Glutamatergic neuron (in vitro differentiated cells): Measurements from ENCODE around the gene KLF16. TPM values are rescaled to one million over a fixed set of nuclear protein-coding genes. Genes with fewer than 3 reads are reported as not detected.

Source experiments
- DNase-seq: peaks from one replicate; pipeline ENCODE4 v3.0.0; 2022
- H3K27ac Mint-ChIP-seq: one replicate; pipeline ENCODE4 v1.8.0; 2020; ENCODE audit warnings: mild to moderate bottlenecking, mixed read lengths, inconsistent platforms; ENCODE audit not compliant: unreplicated experiment
- H3K27me3 Mint-ChIP-seq: one replicate; pipeline ENCODE4 v1.8.0; 2020; ENCODE audit warnings: mild to moderate bottlenecking, moderate library complexity, mixed read lengths, inconsistent platforms; ENCODE audit not compliant: unreplicated experiment
- H3K36me3 Mint-ChIP-seq: one replicate; pipeline ENCODE4 v1.8.0; 2020; ENCODE audit warnings: mild to moderate bottlenecking, mixed read lengths, inconsistent platforms; ENCODE audit not compliant: unreplicated experiment
- H3K4me1 Mint-ChIP-seq: one replicate; pipeline ENCODE4 v1.8.0; 2020; ENCODE audit warnings: mild to moderate bottlenecking, low read depth, mixed read lengths, inconsistent platforms; ENCODE audit not compliant: unreplicated experiment
- H3K4me3 Mint-ChIP-seq: one replicate; pipeline ENCODE4 v1.8.0; 2020; ENCODE audit warnings: mild to moderate bottlenecking, mixed read lengths, inconsistent platforms; ENCODE audit not compliant: unreplicated experiment
- H3K9me3 Mint-ChIP-seq: one replicate; pipeline ENCODE4 v1.8.0; 2020; ENCODE audit warnings: mild to moderate bottlenecking, moderate library complexity, mixed read lengths, inconsistent platforms; ENCODE audit not compliant: unreplicated experiment
- total RNA-seq: library from RNA; stranded (reverse); fragmentation: NEBNext Ultra II Directional; extraction: Animal tissue kit (Norgen Biotek cat#: 25700); gene quantifications from one replicate; pipeline ENCODE4 v1.2.1, GENCODE V29; 2021; ENCODE audit not compliant: unreplicated experiment
- TF ChIP-seq, protein P1 (sequence below): fragments of 200-600 bp; sonication (generic); IDR thresholded peaks from one replicate; pipeline ENCODE4 v1.5.0; 2021; ENCODE audit not compliant: partially characterized antibody, unreplicated experiment

KLF16 gene
- total RNA-seq, 1 donor from 2014 or later: 30.6 TPM

DNA sequence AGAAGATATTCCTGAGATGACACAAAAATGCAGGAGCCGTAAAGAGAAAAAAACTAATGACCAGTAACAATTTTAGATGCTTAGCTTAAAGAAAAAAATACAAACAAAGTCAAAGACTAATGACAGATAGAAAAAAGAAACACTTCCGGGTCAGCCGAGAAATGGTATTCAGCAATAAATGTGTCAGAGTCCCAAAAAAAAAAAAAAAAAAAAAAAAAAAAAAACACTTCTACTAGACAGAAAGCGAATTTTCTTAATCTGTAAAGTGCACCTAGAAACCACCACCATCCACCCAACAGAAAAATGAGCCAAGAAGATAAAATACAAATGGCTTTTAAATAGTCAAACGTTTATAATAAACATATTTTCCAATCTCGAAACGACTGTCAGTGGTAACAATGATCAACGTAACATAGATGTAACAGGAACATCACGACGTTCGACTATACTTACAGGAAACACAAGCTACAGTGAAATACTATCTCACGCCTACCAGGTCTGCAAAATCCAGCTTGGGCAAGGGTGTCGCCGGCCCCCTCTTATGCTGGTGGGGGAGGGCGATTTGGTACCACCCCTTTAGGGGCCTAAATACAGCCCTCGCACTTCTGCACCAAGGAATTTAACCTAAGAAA, 11.3 kb upstream of the KLF16 start:
- Mint-ChIP-seq H3K27me3 (peaks cover 10% of the 10 kb centered on the region), H3K9me3 (peaks cover 12% of the 10 kb centered on the region), H3K4me1 (peaks cover 15% of the 10 kb centered on the region), H3K27ac (peak overlapping the region; percentile 43), H3K4me3 (peak overlapping the region; percentile 96), H3K36me3 (no peaks in the 10 kb centered on the region)
- DNase-seq: no peak
- TF ChIP-seq, protein P1, sequence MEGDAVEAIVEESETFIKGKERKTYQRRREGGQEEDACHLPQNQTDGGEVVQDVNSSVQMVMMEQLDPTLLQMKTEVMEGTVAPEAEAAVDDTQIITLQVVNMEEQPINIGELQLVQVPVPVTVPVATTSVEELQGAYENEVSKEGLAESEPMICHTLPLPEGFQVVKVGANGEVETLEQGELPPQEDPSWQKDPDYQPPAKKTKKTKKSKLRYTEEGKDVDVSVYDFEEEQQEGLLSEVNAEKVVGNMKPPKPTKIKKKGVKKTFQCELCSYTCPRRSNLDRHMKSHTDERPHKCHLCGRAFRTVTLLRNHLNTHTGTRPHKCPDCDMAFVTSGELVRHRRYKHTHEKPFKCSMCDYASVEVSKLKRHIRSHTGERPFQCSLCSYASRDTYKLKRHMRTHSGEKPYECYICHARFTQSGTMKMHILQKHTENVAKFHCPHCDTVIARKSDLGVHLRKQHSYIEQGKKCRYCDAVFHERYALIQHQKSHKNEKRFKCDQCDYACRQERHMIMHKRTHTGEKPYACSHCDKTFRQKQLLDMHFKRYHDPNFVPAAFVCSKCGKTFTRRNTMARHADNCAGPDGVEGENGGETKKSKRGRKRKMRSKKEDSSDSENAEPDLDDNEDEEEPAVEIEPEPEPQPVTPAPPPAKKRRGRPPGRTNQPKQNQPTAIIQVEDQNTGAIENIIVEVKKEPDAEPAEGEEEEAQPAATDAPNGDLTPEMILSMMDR: no peak

DNA sequence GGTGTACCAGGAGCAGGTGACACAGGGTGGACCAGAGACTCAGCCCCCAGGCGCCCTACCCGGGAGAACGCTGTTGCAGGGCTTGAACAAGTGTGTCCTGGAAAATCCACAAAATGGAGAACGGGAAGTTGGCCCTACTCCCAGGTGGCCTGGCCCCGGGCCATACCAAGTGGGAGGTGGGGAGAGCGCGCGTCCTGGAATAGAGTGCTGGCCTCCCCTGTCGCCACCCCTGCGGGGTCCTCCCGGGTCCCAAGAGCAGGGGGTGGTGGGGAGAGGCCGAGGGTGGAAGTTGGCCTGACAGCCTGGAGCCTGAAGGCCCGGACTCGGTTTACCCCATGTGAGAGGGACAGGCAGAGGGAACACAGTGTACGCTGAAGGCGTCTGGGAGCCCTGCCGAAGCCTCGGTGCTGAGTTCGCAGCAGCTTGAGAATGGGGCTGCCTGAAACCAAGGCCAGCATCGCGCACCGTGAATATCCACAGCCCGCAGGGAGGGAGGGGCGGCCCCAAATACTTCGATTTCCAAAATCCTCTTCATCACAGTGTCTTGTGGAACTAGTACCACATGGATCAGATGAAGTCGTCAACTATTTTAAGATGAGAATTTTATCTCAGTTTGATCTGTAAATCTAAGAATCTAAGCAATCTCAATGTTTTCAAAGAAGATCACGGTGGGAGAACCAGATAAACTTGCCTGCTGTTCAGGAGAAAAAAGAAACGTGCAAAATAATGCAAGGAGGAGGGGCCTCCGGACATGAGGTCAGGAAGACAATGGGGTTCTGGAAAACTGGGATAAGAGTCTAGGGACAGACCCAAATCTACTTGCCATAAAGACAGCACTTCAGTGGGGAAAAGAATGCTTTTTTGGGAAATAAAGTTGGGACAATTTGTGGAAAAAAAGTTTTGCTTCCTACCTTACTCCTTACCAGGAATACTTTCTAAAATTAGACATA, 10.4 kb upstream of the KLF16 start:
- peak overlapping the region; percentile 17 for H3K27ac Mint-ChIP-seq
- DNase-seq: no peak
- H3K4me1 Mint-ChIP-seq: peaks cover 15% of the 10 kb centered on the region
- peak overlapping the region; percentile 96 for H3K4me3 Mint-ChIP-seq
- peaks cover 12% of the 10 kb centered on the region for H3K9me3 Mint-ChIP-seq
- H3K36me3 Mint-ChIP-seq: no peaks in the 10 kb centered on the region
- TF ChIP-seq, protein P1: no peak
- peaks cover 10% of the 10 kb centered on the region for H3K27me3 Mint-ChIP-seq

DNA sequence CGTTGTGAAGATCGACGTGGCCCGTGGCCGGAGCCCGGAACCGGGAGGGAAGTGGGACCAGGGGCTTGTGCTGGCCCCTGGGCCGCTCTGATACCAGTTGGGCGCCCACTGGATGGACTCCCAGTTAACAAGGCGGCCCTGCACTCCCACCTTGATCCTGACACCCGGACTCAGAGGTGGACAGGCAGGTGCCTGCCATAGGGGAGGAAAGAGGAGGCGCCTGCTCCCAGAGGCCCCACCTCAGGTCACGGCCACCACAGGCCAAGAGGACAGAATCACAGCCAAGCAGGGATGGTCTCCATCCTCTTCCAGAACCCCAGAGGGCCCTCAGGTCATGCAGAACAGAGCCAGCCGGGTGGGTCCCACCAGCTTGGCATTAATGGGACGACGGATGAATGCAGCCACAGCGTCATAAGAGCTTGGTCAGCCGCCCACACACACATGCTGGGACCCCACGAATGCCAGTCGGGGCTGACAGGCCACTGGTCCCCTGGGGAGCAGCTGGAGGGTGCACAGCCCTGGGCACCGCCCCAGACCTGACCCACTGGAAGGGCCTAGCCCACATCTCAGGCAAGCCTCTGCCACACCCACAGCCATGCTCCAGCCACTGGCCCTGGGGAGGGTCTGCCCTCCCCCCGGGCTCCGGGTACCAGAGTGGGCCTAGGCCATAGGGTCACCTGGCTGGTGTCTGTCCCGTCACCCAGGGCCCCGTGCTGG, 9.6 kb upstream of the KLF16 start:
- Mint-ChIP-seq H3K4me1 (peaks cover 12% of the 10 kb centered on the region), H3K4me3 (no peak overlapping the region), H3K27me3 (peaks cover 10% of the 10 kb centered on the region), H3K27ac (no peak overlapping the region), H3K9me3 (peaks cover 12% of the 10 kb centered on the region), H3K36me3 (no peaks in the 10 kb centered on the region)
- no peak for DNase-seq
- TF ChIP-seq, protein P1: no peak

DNA sequence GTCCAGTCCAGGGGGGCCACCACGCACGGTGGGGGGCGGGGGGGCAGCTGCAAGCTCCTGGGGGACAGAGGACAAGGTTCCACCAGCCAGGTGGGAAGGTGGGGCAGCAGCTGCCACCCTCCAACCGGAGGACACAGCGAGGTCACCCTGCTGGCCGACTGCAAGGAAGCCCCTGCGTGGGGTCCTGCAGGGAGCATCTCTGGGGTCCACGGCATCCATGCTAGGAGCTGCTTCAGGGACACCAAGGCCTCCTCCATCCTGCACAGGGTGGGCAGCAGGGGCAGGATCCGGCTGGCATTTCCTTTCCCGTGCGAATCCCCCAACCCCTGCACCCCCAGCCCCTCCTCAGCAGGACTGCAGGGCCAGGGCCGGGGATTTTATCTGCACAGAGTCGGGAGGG, 8.3 kb upstream of the KLF16 start:
- Mint-ChIP-seq H3K4me1 (peaks cover 12% of the 10 kb centered on the region), H3K4me3 (no peak overlapping the region), H3K36me3 (no peaks in the 10 kb centered on the region), H3K27ac (no peak overlapping the region), H3K27me3 (peaks cover 10% of the 10 kb centered on the region), H3K9me3 (peaks cover 12% of the 10 kb centered on the region)
- no peak for DNase-seq
- TF ChIP-seq, protein P1: no peak
